ENCODE measurements around the gene SHMT2. TPM values are rescaled to one million over a fixed set of nuclear protein-coding genes. Genes with fewer than 3 reads are reported as not detected.

Gene SHMT2
- total RNA-seq, 2 donors from 2014 or later = 76.7 to 134 TPM

- WGBS, 2 experiments (ENCODE audit: insufficient coverage in 1 of 2, insufficient read length in 1 of 2) = 97 to 100% methylated on average over 2 to 19 of the region's 19 CpGs
- Mint-ChIP-seq H3K36me3 (ENCODE audit: low read depth) (peaks cover 40% of the 10 kb centered on the region), H3K4me3 (no peak overlapping the region), H3K4me1 (peaks cover 17% of the 10 kb centered on the region), H3K27ac (no peak overlapping the region), H3K9me3 (no peaks in the 10 kb centered on the region), H3K27me3 (ENCODE audit: insufficient read depth) (peaks cover 38% of the 10 kb centered on the region)
- no peak for TF ChIP-seq CTCF (conservative IDR thresholded peaks at IDR 0.05)
- H3K4me1 ChIP-seq (ENCODE audit: control insufficient read depth, insufficient read depth, low read length) = peaks cover 10% of the 10 kb centered on the region
- no peak overlapping the region for H3K9ac ChIP-seq (ENCODE audit: extremely low read depth, low read length, poor library complexity, severe bottlenecking)
- peaks cover 39% of the 10 kb centered on the region for H3K27me3 ChIP-seq (ENCODE audit: control insufficient read depth, insufficient read depth, low read length, poor library complexity, severe bottlenecking)
- no peaks in the 10 kb centered on the region for H3K9me3 ChIP-seq (ENCODE audit: control insufficient read depth, low read length)
- DNase-seq = no peak
- H3K4me3 ChIP-seq (ENCODE audit: low read length) = no peak overlapping the region
- no peak overlapping the region for H3K27ac ChIP-seq (ENCODE audit: low read depth, low read length)
- H3K36me3 ChIP-seq (ENCODE audit: control insufficient read depth, insufficient read depth, low read length) = peaks cover 41% of the 10 kb centered on the region
Observed at GRCh38 chr12:57232156-57232756, 2.7 kb downstream of the SHMT2 start.

GRCh38 chr12:57233357-57234232 lies 4.1 kb downstream of the SHMT2 start:
- peaks cover 44% of the 10 kb centered on the region for H3K27me3 ChIP-seq (ENCODE audit: control insufficient read depth, insufficient read depth, low read length, poor library complexity, severe bottlenecking)
- WGBS, 2 experiments (ENCODE audit: insufficient coverage in 1 of 2, insufficient read length in 1 of 2) = 93 to 100% methylated on average over 6 to 15 of the region's 15 CpGs
- Mint-ChIP-seq H3K27ac (no peak overlapping the region), H3K4me1 (peaks cover 20% of the 10 kb centered on the region), H3K4me3 (no peak overlapping the region), H3K27me3 (ENCODE audit: insufficient read depth) (peaks cover 45% of the 10 kb centered on the region), H3K36me3 (ENCODE audit: low read depth) (peaks cover 40% of the 10 kb centered on the region), H3K9me3 (no peaks in the 10 kb centered on the region)
- no peak overlapping the region for H3K9ac ChIP-seq (ENCODE audit: extremely low read depth, low read length, poor library complexity, severe bottlenecking)
- H3K27ac ChIP-seq (ENCODE audit: low read depth, low read length) = no peak overlapping the region
- no peaks in the 10 kb centered on the region for H3K9me3 ChIP-seq (ENCODE audit: control insufficient read depth, low read length)
- no peak for TF ChIP-seq CTCF (conservative IDR thresholded peaks at IDR 0.05)
- H3K4me3 ChIP-seq (ENCODE audit: low read length) = no peak overlapping the region
- peaks cover 16% of the 10 kb centered on the region for H3K4me1 ChIP-seq (ENCODE audit: control insufficient read depth, insufficient read depth, low read length)
- H3K36me3 ChIP-seq (ENCODE audit: control insufficient read depth, insufficient read depth, low read length) = peaks cover 41% of the 10 kb centered on the region
- peak; percentile 62 for DNase-seq

GRCh38 chr12:57234233-57234570 lies 4.7 kb downstream of the SHMT2 start:
- DNase-seq = no peak
- no peak for TF ChIP-seq CTCF (conservative IDR thresholded peaks at IDR 0.05)
- Histone ChIP-seq H3K9ac (ENCODE audit: extremely low read depth, low read length, poor library complexity, severe bottlenecking) (no peak overlapping the region), H3K4me3 (ENCODE audit: low read length) (no peak overlapping the region), H3K27ac (ENCODE audit: low read depth, low read length) (no peak overlapping the region), H3K36me3 (ENCODE audit: control insufficient read depth, insufficient read depth, low read length) (peaks cover 41% of the 10 kb centered on the region), H3K4me1 (ENCODE audit: control insufficient read depth, insufficient read depth, low read length) (peaks cover 16% of the 10 kb centered on the region), H3K27me3 (ENCODE audit: control insufficient read depth, insufficient read depth, low read length, poor library complexity, severe bottlenecking) (peaks cover 51% of the 10 kb centered on the region), H3K9me3 (ENCODE audit: control insufficient read depth, low read length) (no peaks in the 10 kb centered on the region)
- H3K4me1 Mint-ChIP-seq = peaks cover 22% of the 10 kb centered on the region
- peaks cover 48% of the 10 kb centered on the region for H3K27me3 Mint-ChIP-seq (ENCODE audit: insufficient read depth)
- no peak overlapping the region for H3K4me3 Mint-ChIP-seq
- H3K27ac Mint-ChIP-seq = no peak overlapping the region
- H3K36me3 Mint-ChIP-seq (ENCODE audit: low read depth) = peaks cover 40% of the 10 kb centered on the region
- WGBS, 2 experiments (ENCODE audit: insufficient coverage in 1 of 2, insufficient read length in 1 of 2) = 89 to 90% methylated on average over 3 of the region's 3 CpGs
- H3K9me3 Mint-ChIP-seq = no peaks in the 10 kb centered on the region

All from endodermal cell (in vitro differentiated cells).